GM21529 (cell line): Measurements from ENCODE around the gene FRMPD4.

Experiments used
- ATAC-seq: cut with Tn5 transposase; IDR thresholded peaks from one replicate; pipeline ENCODE4 v1.9.1; 2021; ENCODE audit not compliant: unreplicated experiment

FRMPD4 gene

GRCh38 chrX:12423346-12423745 is 285.1 kb downstream of the FRMPD4 start:
- no peak for ATAC-seq

GRCh38 chrX:12425496-12425895 is 287.2 kb downstream of the FRMPD4 start:
- no peak for ATAC-seq

- no peak for ATAC-seq
Measured at GRCh38 chrX:12426420-12426819, 288.1 kb downstream of the FRMPD4 start.

GRCh38 chrX:12434493-12434892 is 296.2 kb downstream of the FRMPD4 start:
- ATAC-seq: no peak

GRCh38 chrX:12439416-12439815 is 301.1 kb downstream of the FRMPD4 start:
- no peak for ATAC-seq

- no peak for ATAC-seq
Measured at GRCh38 chrX:12440246-12440645, 302.0 kb downstream of the FRMPD4 start.

- ATAC-seq: no peak
Measured at GRCh38 chrX:12441381-12442128, 303.3 kb downstream of the FRMPD4 start.

GRCh38 chrX:12443534-12444098 is 305.3 kb downstream of the FRMPD4 start:
- peak; percentile 94 for ATAC-seq

- no peak for ATAC-seq
Measured at GRCh38 chrX:12446342-12447075, 308.2 kb downstream of the FRMPD4 start.

- no peak for ATAC-seq
Measured at GRCh38 chrX:12447448-12448064, 309.3 kb downstream of the FRMPD4 start.

GRCh38 chrX:12452268-12452667 is 314.0 kb downstream of the FRMPD4 start:
- no peak for ATAC-seq

- ATAC-seq: no peak
Measured at GRCh38 chrX:12460929-12461328, 322.7 kb downstream of the FRMPD4 start.

- ATAC-seq: no peak
Measured at GRCh38 chrX:12463052-12463451, 324.8 kb downstream of the FRMPD4 start.

GRCh38 chrX:12463873-12464272 is 325.6 kb downstream of the FRMPD4 start:
- ATAC-seq: no peak

GRCh38 chrX:12467321-12467720 is 329.0 kb downstream of the FRMPD4 start:
- no peak for ATAC-seq

GRCh38 chrX:12469296-12469695 is 331.0 kb downstream of the FRMPD4 start:
- no peak for ATAC-seq

GRCh38 chrX:12471061-12471460 is 332.8 kb downstream of the FRMPD4 start:
- ATAC-seq: no peak

- ATAC-seq: no peak
Measured at GRCh38 chrX:12480956-12481355, 342.7 kb downstream of the FRMPD4 start.

GRCh38 chrX:12488220-12488619 is 349.9 kb downstream of the FRMPD4 start:
- no peak for ATAC-seq

GRCh38 chrX:12488771-12489170 is 350.5 kb downstream of the FRMPD4 start:
- ATAC-seq: no peak

- ATAC-seq: no peak
Measured at GRCh38 chrX:12489341-12489740, 351.1 kb downstream of the FRMPD4 start.
